Hepatocyte (in vitro differentiated cells): ENCODE data around the gene EGLN2. TPM values are rescaled to one million over a fixed set of nuclear protein-coding genes. Genes with fewer than 3 reads are reported as not detected.

Source experiments
- DNase-seq: peaks from one replicate; pipeline ENCODE4 v3.0.0-alpha.2; 2016; ENCODE audit warnings: low spot score
- H2AFZ ChIP-seq: fragments of 200-600 bp; sonication (generic); 2 replicates; pipeline ENCODE4 v1.6.0; 2016; ENCODE audit warnings: antibody characterized with exemption, mild to moderate bottlenecking
- H3K27ac ChIP-seq: fragments of 200-600 bp; sonication (generic); 2 replicates; pipeline ENCODE4 v1.5.1; 2016; ENCODE audit warnings: mild to moderate bottlenecking
- H3K27me3 ChIP-seq: fragments of 200-600 bp; sonication (generic); 2 replicates; pipeline ENCODE4 v1.6.1; 2016
- H3K36me3 ChIP-seq: fragments of 200-600 bp; sonication (generic); replicated peaks from 2 replicates; pipeline ENCODE4 v1.5.1; 2016; ENCODE audit warnings: low read depth; ENCODE audit not compliant: insufficient read depth
- H3K4me1 ChIP-seq: fragments of 200-600 bp; sonication (generic); 2 replicates; pipeline ENCODE4 v1.5.1; 2016; ENCODE audit warnings: mild to moderate bottlenecking, moderate library complexity; ENCODE audit not compliant: insufficient read depth
- H3K4me2 ChIP-seq: fragments of 200-600 bp; sonication (generic); 2 replicates; pipeline ENCODE4 v1.6.0; 2016
- H3K4me3 ChIP-seq: fragments of 200-600 bp; sonication (generic); 2 replicates; pipeline ENCODE4 v1.5.1; 2016; ENCODE audit warnings: mild to moderate bottlenecking
- H3K79me2 ChIP-seq: fragments of 200-600 bp; sonication (generic); 2 replicates; pipeline ENCODE4 v1.6.0; 2017; ENCODE audit warnings: mild to moderate bottlenecking
- H3K9me2 ChIP-seq: fragments of 200-600 bp; sonication (generic); replicated peaks from 2 replicates; pipeline ENCODE4 v1.6.0; 2017; ENCODE audit warnings: mild to moderate bottlenecking; ENCODE audit not compliant: insufficient read depth
- H3K9me3 ChIP-seq: fragments of 200-600 bp; sonication (generic); 2 replicates; pipeline ENCODE4 v1.5.1; 2016; ENCODE audit warnings: low read depth, mild to moderate bottlenecking
- H4K20me1 ChIP-seq: fragments of 200-600 bp; sonication (generic); 2 replicates; pipeline ENCODE4 v1.6.0; 2016; ENCODE audit warnings: mild to moderate bottlenecking; ENCODE audit not compliant: insufficient read depth, poor library complexity, severe bottlenecking
- CTCF ChIP-seq: fragments of 200-600 bp; sonication (generic); IDR thresholded peaks from 2 replicates; pipeline ENCODE4 v1.5.1; 2016; ENCODE audit warnings: antibody characterized with exemption, mild to moderate bottlenecking; ENCODE audit not compliant: poor library complexity
- EZH2 ChIP-seq: fragments of 200-600 bp; sonication (generic); IDR thresholded peaks from 2 replicates; pipeline ENCODE4 v1.6.1; 2016; ENCODE audit warnings: antibody characterized with exemption, mild to moderate bottlenecking, borderline replicate concordance
- EZH2phosphoT487 ChIP-seq: fragments of 200-600 bp; sonication (generic); IDR thresholded peaks from one replicate; pipeline ENCODE4 v1.6.1; 2018; ENCODE audit warnings: antibody characterized with exemption, mild to moderate bottlenecking, low read depth, moderate library complexity; ENCODE audit not compliant: unreplicated experiment, severe bottlenecking
- WGBS: methylation state at CpG from one replicate; pipeline ENCODE4 v1.1.6; 2016; ENCODE audit warnings: low lambda C conversion rate; ENCODE audit errors: missing lambda C conversion rate; 5-methylcytosine and 5-hydroxymethylcytosine counted together
- polyA plus RNA-seq: library from polyadenylated mRNA; unstranded; fragments of >200 nt; fragmentation: Nextera tagmentation; extraction: Ambion mirVana; gene quantifications from 2 replicates; pipeline ENCODE4 v1.2.1, GENCODE V29; 2016
- total RNA-seq: library from RNA; depleted of rRNA; stranded (reverse); fragments of >200 nt; gene quantifications from 2 replicates; pipeline ENCODE4 v1.2.3, GENCODE V29; 2014

The EGLN2 gene
- total and polyA plus RNA-seq, 2 experiments from 2014 or later: 88.4 to 121 TPM

DNA sequence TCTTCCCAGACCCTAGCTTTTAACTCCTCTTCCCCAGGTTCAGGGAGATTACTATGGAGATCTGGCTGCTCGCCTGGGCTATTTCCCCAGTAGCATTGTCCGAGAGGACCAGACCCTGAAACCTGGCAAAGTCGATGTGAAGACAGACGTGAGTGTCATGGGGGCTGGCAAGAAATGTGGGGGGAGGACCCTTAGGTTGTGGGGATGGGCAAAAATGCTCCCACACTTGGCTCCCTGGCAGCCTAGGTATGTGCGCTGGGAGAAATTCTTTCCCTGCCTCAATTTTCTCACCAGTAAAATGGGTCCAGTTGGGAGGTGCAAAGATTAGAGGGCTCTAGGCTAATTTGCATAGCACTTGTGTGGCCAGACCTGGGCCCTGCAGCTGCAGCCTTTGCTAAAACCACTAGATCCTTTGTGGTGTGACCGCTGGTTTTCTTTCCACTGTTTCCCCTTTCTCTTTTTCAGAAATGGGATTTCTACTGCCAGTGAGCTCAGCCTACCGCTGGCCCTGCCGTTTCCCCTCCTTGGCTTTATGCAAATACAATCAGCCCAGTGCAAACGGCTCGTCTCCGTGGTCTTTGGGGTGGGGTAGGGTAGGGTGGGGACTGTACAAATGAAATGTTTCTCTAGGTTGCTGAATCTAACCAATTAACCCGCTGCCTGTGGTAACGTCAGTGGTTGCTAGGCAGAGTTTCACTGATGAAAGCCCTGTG lies 21.9 kb upstream of the EGLN2 start:
- Histone ChIP-seq H3K9me3 (no peaks in the 10 kb centered on the region), H2AFZ (no peak overlapping the region), H3K4me2 (peak overlapping the region; percentile 78), H3K79me2 (peaks cover 4% of the 10 kb centered on the region), H3K4me3 (peak overlapping the region; percentile 8), H3K9me2 (no peaks in the 10 kb centered on the region), H3K27me3 (no peaks in the 10 kb centered on the region), H3K36me3 (no peaks in the 10 kb centered on the region), H4K20me1 (no peaks in the 10 kb centered on the region), H3K4me1 (peaks cover 6% of the 10 kb centered on the region), H3K27ac (peak overlapping the region; percentile 97)
- TF ChIP-seq EZH2: no peak
- no peak for TF ChIP-seq EZH2phosphoT487
- no peak for TF ChIP-seq CTCF
- DNase-seq: peak; percentile 95
- WGBS: 18% methylated on average over 13 of the region's 13 CpGs

GRCh38 chr19:40777645-40777936 lies 21.4 kb upstream of the EGLN2 start:
- H3K4me1 ChIP-seq: peaks cover 6% of the 10 kb centered on the region
- peak overlapping the region; percentile 8 for H3K4me3 ChIP-seq
- peak overlapping the region; percentile 78 for H3K4me2 ChIP-seq
- H3K9me3 ChIP-seq: no peaks in the 10 kb centered on the region
- DNase-seq: no peak
- peaks cover 4% of the 10 kb centered on the region for H3K79me2 ChIP-seq
- H3K27me3 ChIP-seq: no peaks in the 10 kb centered on the region
- no peaks in the 10 kb centered on the region for H3K36me3 ChIP-seq
- no peaks in the 10 kb centered on the region for H4K20me1 ChIP-seq
- TF ChIP-seq EZH2 (no peak), EZH2phosphoT487 (no peak), CTCF (no peak)
- no peaks in the 10 kb centered on the region for H3K9me2 ChIP-seq
- peak overlapping the region; percentile 4 for H2AFZ ChIP-seq
- H3K27ac ChIP-seq: peak overlapping the region; percentile 97
- 0% methylated on average over 10 of the region's 10 CpGs for WGBS

DNA sequence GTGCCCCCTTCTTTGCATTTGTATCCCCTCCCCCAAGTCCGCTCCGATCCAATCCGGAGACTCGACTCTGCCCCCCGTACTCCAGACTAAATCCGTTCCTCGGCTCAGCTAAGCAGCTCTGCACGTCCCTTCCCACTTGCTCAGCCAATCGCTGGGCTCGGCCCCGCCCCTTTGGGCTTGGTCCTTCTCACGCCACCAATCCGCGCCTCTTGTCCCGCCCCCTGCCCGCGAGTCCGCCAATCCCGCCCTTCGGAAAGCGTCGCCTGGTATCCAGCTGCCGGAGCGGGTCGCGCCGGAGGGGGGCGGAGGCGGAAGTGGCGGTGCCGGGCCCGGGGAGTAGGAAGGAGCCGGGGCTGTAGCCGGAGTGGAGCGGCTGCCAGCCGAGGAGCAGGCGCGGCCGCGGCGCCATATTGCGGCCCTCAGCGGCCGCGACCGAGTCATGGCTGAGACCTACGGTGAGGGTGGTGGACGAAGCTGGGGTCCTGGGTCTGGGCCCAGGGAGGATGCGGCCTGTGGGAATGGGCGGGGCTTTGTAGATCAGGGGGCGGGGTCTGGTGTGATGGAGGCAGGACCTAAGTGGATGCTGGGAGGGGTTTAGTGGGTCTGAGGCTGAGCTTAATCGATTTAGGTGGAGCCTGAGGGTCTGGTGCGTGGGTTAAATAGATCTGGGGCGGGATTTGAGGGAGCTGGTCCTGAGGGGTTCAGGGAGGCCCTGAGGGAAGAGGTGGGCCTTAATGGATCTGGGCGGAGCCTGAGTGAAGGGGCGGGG lies 20.9 kb upstream of the EGLN2 start, which contains the start of gene RAB4B:
RAB4B (plus strand) TSS at position 311 of the 769 bp plus-strand sequence; CDS start at position 440, 129 bp downstream.
- peak; percentile 100 for DNase-seq
- Histone ChIP-seq H2AFZ (peak within 1 kb of the TSS; percentile 16), H3K9me2 (no peaks in the 10 kb centered on the region), H3K36me3 (no peaks in the 10 kb centered on the region), H3K27me3 (no peaks in the 10 kb centered on the region), H4K20me1 (no peaks in the 10 kb centered on the region), H3K27ac (peak within 1 kb of the TSS; percentile 97), H3K4me2 (peak within 1 kb of the TSS; percentile 78), H3K79me2 (peaks cover 4% of the 10 kb centered on the region), H3K9me3 (no peaks in the 10 kb centered on the region), H3K4me3 (peak within 1 kb of the TSS; percentile 26), H3K4me1 (peaks cover 6% of the 10 kb centered on the region)
- WGBS: under 1% methylated on average over 41 of the region's 56 CpGs
- TF ChIP-seq CTCF: no peak
- no peak for TF ChIP-seq EZH2phosphoT487
- TF ChIP-seq EZH2: no peak
